K562 (cell line): ENCODE measurements around the gene PTPN7. TPM values are rescaled to one million over a fixed set of nuclear protein-coding genes. Genes with fewer than 3 reads are reported as not detected.

ENCODE experiments used
- POLR2G ChIP-seq: fragments of 200-400 bp; formaldehyde crosslinking; IDR thresholded peaks from 2 replicates; pipeline ENCODE4 v1.6.1; 2017; ENCODE audit warnings: low read depth, mild to moderate bottlenecking, antibody characterized with exemption, low read length, moderate library complexity
- RNF2 ChIP-seq: sonication (generic); IDR thresholded peaks from 2 replicates; pipeline ENCODE4 v1.6.1; 2016
- TAF7 ChIP-seq: fragments of 450-650 bp; IDR thresholded peaks from 2 replicates; pipeline ENCODE4 v1.6.1; 2016; ENCODE audit warnings: missing genetic modification characterization, missing compliant biosample characterization
- USF2 ChIP-seq: sonication (generic); formaldehyde crosslinking; IDR thresholded peaks from 2 replicates; pipeline ENCODE4 v1.5.0; 2020; ENCODE audit warnings: missing genetic modification reagents
- ZNF444 ChIP-seq: fragments of 250-450 bp; sonication (Bioruptor Pico); IDR thresholded peaks from 2 replicates; pipeline ENCODE4 v1.4.0; 2020; ENCODE audit warnings: mild to moderate bottlenecking, moderate library complexity
- ZSCAN29 ChIP-seq: fragments of 450-650 bp; IDR thresholded peaks from 2 replicates; pipeline ENCODE4 v1.6.1; 2017
- polyA plus RNA-seq, 8 experiments: library from polyadenylated mRNA; depleted of rRNA in 4 of 8; stranded (reverse) in 5 of 8; unstranded in 3 of 8; fragments of >200 nt; fragmentation: Nextera tagmentation in 2 of 8; fragmentation: Illumina TruSeq in 1 of 8; extraction: Ambion mirVana in 2 of 8; extraction: Trizol in 1 of 8; gene quantifications; 2 replicates each; pipeline versions ENCODE4 v1.2.1 to v1.2.3, GENCODE V29; 2011 to 2014; ENCODE audit warnings: inconsistent platforms in 1 of 8, missing spikeins in 1 of 8
- total RNA-seq, 7 experiments: library from RNA; depleted of rRNA in 6 of 7; stranded (reverse); fragments of >200 nt in 6 of 7; fragmentation: Illumina TruSeq in 2 of 7; extraction: Trizol in 2 of 7; gene quantifications; 2 replicates each; pipeline versions ENCODE4 v1.2.1 to v1.2.3, GENCODE V29; 2011 to 2021; ENCODE audit warnings: low replicate concordance in 1 of 7
- TF ChIP-seq, protein P1 (sequence below): sonication (generic); formaldehyde crosslinking; IDR thresholded peaks from 2 replicates; pipeline ENCODE4 v1.8.1; 2023; ENCODE audit warnings: missing genetic modification reagents, mild to moderate bottlenecking, borderline replicate concordance
- TF ChIP-seq, protein P2 (sequence below): sonication (generic); formaldehyde crosslinking; IDR thresholded peaks from 2 replicates; pipeline ENCODE4 v1.8.0; 2022; ENCODE audit warnings: mild to moderate bottlenecking, low read depth, missing genetic modification reagents
- TF ChIP-seq, protein P3 (sequence below): fragments of 200-600 bp; sonication (generic); IDR thresholded peaks from one replicate; pipeline ENCODE4 v1.6.1; 2012; ENCODE audit warnings: mild to moderate bottlenecking, low read depth, low read length, inconsistent platforms

PTPN7 gene
- total and polyA plus RNA-seq, 9 of the 15 experiments (the other 6 are each of a cell fraction or from before 2014, with no cell fraction given) = 18.7 to 144 (median 120) TPM

- TF ChIP-seq, protein P1, sequence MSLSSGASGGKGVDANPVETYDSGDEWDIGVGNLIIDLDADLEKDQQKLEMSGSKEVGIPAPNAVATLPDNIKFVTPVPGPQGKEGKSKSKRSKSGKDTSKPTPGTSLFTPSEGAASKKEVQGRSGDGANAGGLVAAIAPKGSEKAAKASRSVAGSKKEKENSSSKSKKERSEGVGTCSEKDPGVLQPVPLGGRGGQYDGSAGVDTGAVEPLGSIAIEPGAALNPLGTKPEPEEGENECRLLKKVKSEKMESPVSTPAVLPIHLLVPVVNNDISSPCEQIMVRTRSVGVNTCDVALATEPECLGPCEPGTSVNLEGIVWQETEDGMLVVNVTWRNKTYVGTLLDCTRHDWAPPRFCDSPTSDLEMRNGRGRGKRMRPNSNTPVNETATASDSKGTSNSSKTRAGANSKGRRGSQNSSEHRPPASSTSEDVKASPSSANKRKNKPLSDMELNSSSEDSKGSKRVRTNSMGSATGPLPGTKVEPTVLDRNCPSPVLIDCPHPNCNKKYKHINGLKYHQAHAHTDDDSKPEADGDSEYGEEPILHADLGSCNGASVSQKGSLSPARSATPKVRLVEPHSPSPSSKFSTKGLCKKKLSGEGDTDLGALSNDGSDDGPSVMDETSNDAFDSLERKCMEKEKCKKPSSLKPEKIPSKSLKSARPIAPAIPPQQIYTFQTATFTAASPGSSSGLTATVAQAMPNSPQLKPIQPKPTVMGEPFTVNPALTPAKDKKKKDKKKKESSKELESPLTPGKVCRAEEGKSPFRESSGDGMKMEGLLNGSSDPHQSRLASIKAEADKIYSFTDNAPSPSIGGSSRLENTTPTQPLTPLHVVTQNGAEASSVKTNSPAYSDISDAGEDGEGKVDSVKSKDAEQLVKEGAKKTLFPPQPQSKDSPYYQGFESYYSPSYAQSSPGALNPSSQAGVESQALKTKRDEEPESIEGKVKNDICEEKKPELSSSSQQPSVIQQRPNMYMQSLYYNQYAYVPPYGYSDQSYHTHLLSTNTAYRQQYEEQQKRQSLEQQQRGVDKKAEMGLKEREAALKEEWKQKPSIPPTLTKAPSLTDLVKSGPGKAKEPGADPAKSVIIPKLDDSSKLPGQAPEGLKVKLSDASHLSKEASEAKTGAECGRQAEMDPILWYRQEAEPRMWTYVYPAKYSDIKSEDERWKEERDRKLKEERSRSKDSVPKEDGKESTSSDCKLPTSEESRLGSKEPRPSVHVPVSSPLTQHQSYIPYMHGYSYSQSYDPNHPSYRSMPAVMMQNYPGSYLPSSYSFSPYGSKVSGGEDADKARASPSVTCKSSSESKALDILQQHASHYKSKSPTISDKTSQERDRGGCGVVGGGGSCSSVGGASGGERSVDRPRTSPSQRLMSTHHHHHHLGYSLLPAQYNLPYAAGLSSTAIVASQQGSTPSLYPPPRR (CRISPR knock-in tag) = no peak
- TF ChIP-seq, protein P2, sequence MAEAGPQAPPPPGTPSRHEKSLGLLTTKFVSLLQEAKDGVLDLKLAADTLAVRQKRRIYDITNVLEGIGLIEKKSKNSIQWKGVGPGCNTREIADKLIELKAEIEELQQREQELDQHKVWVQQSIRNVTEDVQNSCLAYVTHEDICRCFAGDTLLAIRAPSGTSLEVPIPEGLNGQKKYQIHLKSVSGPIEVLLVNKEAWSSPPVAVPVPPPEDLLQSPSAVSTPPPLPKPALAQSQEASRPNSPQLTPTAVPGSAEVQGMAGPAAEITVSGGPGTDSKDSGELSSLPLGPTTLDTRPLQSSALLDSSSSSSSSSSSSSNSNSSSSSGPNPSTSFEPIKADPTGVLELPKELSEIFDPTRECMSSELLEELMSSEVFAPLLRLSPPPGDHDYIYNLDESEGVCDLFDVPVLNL (CRISPR knock-in tag) = 0 out of 2 replicates have a peak, but pooled peaks have one; percentile 28
- TF ChIP-seq USF2 (CRISPR knock-in tag) = no peak
- peak; percentile 39; the same call in 1 of the 2 replicates for TF ChIP-seq ZNF444
- no peak for TF ChIP-seq TAF7 (tag)
- TF ChIP-seq POLR2G = no peak
- 0 out of 2 replicates have a peak, but pooled peaks have one; percentile 14 for TF ChIP-seq RNF2
- TF ChIP-seq ZSCAN29 = 0 out of 2 replicates have a peak, but pooled peaks have one; percentile 41
- TF ChIP-seq, protein P3, sequence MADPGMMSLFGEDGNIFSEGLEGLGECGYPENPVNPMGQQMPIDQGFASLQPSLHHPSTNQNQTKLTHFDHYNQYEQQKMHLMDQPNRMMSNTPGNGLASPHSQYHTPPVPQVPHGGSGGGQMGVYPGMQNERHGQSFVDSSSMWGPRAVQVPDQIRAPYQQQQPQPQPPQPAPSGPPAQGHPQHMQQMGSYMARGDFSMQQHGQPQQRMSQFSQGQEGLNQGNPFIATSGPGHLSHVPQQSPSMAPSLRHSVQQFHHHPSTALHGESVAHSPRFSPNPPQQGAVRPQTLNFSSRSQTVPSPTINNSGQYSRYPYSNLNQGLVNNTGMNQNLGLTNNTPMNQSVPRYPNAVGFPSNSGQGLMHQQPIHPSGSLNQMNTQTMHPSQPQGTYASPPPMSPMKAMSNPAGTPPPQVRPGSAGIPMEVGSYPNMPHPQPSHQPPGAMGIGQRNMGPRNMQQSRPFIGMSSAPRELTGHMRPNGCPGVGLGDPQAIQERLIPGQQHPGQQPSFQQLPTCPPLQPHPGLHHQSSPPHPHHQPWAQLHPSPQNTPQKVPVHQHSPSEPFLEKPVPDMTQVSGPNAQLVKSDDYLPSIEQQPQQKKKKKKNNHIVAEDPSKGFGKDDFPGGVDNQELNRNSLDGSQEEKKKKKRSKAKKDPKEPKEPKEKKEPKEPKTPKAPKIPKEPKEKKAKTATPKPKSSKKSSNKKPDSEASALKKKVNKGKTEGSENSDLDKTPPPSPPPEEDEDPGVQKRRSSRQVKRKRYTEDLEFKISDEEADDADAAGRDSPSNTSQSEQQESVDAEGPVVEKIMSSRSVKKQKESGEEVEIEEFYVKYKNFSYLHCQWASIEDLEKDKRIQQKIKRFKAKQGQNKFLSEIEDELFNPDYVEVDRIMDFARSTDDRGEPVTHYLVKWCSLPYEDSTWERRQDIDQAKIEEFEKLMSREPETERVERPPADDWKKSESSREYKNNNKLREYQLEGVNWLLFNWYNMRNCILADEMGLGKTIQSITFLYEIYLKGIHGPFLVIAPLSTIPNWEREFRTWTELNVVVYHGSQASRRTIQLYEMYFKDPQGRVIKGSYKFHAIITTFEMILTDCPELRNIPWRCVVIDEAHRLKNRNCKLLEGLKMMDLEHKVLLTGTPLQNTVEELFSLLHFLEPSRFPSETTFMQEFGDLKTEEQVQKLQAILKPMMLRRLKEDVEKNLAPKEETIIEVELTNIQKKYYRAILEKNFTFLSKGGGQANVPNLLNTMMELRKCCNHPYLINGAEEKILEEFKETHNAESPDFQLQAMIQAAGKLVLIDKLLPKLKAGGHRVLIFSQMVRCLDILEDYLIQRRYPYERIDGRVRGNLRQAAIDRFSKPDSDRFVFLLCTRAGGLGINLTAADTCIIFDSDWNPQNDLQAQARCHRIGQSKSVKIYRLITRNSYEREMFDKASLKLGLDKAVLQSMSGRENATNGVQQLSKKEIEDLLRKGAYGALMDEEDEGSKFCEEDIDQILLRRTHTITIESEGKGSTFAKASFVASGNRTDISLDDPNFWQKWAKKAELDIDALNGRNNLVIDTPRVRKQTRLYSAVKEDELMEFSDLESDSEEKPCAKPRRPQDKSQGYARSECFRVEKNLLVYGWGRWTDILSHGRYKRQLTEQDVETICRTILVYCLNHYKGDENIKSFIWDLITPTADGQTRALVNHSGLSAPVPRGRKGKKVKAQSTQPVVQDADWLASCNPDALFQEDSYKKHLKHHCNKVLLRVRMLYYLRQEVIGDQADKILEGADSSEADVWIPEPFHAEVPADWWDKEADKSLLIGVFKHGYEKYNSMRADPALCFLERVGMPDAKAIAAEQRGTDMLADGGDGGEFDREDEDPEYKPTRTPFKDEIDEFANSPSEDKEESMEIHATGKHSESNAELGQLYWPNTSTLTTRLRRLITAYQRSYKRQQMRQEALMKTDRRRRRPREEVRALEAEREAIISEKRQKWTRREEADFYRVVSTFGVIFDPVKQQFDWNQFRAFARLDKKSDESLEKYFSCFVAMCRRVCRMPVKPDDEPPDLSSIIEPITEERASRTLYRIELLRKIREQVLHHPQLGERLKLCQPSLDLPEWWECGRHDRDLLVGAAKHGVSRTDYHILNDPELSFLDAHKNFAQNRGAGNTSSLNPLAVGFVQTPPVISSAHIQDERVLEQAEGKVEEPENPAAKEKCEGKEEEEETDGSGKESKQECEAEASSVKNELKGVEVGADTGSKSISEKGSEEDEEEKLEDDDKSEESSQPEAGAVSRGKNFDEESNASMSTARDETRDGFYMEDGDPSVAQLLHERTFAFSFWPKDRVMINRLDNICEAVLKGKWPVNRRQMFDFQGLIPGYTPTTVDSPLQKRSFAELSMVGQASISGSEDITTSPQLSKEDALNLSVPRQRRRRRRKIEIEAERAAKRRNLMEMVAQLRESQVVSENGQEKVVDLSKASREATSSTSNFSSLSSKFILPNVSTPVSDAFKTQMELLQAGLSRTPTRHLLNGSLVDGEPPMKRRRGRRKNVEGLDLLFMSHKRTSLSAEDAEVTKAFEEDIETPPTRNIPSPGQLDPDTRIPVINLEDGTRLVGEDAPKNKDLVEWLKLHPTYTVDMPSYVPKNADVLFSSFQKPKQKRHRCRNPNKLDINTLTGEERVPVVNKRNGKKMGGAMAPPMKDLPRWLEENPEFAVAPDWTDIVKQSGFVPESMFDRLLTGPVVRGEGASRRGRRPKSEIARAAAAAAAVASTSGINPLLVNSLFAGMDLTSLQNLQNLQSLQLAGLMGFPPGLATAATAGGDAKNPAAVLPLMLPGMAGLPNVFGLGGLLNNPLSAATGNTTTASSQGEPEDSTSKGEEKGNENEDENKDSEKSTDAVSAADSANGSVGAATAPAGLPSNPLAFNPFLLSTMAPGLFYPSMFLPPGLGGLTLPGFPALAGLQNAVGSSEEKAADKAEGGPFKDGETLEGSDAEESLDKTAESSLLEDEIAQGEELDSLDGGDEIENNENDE = no peak
Measured at GRCh38 chr1:202143768-202144401, 16.5 kb downstream of the PTPN7 start (continued).
